Panc1 (cell line): ENCODE results near the gene ST8SIA1. TPM values are rescaled to one million over a fixed set of nuclear protein-coding genes. Genes with fewer than 3 reads are reported as not detected.

Experiments used
- ATAC-seq: fragments of 200-7000 bp; cut with Tn5 transposase; 2 replicates; pipeline ENCODE4 v1.9.1; 2020; ENCODE audit warnings: mild to moderate bottlenecking, moderate library complexity
- BruUV-seq: library from RNA; stranded (reverse); fragments of 400-500 nt; replicated peaks from 2 replicates; lab custom pipeline; 2021; lab: Mats Ljungman, UMichigan
- CTCF ChIA-PET: fragments of 300-600 bp; sonication (Branson Sonifier 250); formaldehyde crosslinking; loops from one replicate; lab custom pipeline; 2022; ENCODE audit warnings: antibody characterized with exemption; lab: Charles Lee
- POLR2A ChIA-PET: fragments of 300-600 bp; sonication (Branson Sonifier 250); formaldehyde crosslinking; loops from one replicate; lab custom pipeline; 2022; ENCODE audit warnings: antibody characterized with exemption; lab: Charles Lee
- DNase-seq: peaks from one replicate; pipeline ENCODE4 v3.0.0-alpha.2; 2010; ENCODE audit warnings: low read depth, low spot score
- H3K27ac ChIP-seq: 2 replicates; pipeline ENCODE4 v1.5.1; 2011; ENCODE audit warnings: mild to moderate bottlenecking, low read length, inconsistent platforms
- H3K27me3 ChIP-seq: fragments of 200-500 bp; sonication (Bioruptor generic); 2 replicates; pipeline ENCODE4 v1.6.0; 2014; ENCODE audit warnings: low read length, inconsistent platforms; ENCODE audit not compliant: control insufficient read depth, insufficient read depth
- H3K36me3 ChIP-seq: fragments of 200-500 bp; sonication (Bioruptor generic); 2 replicates; pipeline ENCODE4 v1.5.1; 2014; ENCODE audit warnings: inconsistent platforms, mild to moderate bottlenecking, low read length, moderate library complexity; ENCODE audit not compliant: control insufficient read depth, insufficient read depth
- H3K4me1 ChIP-seq: 2 replicates; pipeline ENCODE4 v1.5.1; 2011; ENCODE audit warnings: inconsistent platforms, mild to moderate bottlenecking, low read length, moderate library complexity; ENCODE audit not compliant: control insufficient read depth, insufficient read depth
- H3K4me3 ChIP-seq, 2 experiments: 2 replicates each; pipeline ENCODE4 v1.5.1; 2011 to 2012; ENCODE audit warnings: low read depth in 2 of 2, low read length in 2 of 2, mild to moderate bottlenecking in 2 of 2, inconsistent platforms in 1 of 2, moderate library complexity in 1 of 2
- H3K9me3 ChIP-seq: fragments of 200-500 bp; sonication (Bioruptor generic); 2 replicates; pipeline ENCODE4 v1.5.1; 2014; ENCODE audit warnings: low read depth, mild to moderate bottlenecking, inconsistent platforms, low read length, moderate library complexity; ENCODE audit not compliant: control insufficient read depth, insufficient read depth
- POLR2AphosphoS5 ChIP-seq: IDR thresholded peaks from 2 replicates; pipeline ENCODE4 v1.6.1; 2012; ENCODE audit warnings: mild to moderate bottlenecking, low read depth, low read length, moderate library complexity
- REST ChIP-seq, 2 experiments: IDR thresholded peaks; 2 replicates each; pipeline ENCODE4 v1.6.1; 2011 to 2012; ENCODE audit warnings: low read depth in 2 of 2, control low read depth in 1 of 2, low read length in 1 of 2, mild to moderate bottlenecking in 1 of 2, moderate library complexity in 1 of 2; ENCODE audit not compliant: insufficient read depth in 1 of 2
- SIN3A ChIP-seq: IDR thresholded peaks from 2 replicates; pipeline ENCODE4 v1.6.1; 2012; ENCODE audit warnings: low read depth, mild to moderate bottlenecking, low read length, moderate library complexity, borderline replicate concordance; ENCODE audit not compliant: insufficient read depth
- TCF7L2 ChIP-seq: IDR thresholded peaks from 2 replicates; pipeline ENCODE4 v1.6.1; 2011; ENCODE audit warnings: mild to moderate bottlenecking, low read depth, low read length, inconsistent platforms
- in situ Hi-C: cut with HindIII; loops from 2 replicates; pipeline ENCODE4 v1.10.0; 2016; ENCODE audit warnings: low sequenced_read_pairs, low pct_unique_long_range_greater_than_20kb
- intact Hi-C: fragments of 100-400 bp; cut with micrococcal nuclease; formaldehyde crosslinking; loops from one replicate; pipeline ENCODE4 v1.10.0; 2022; ENCODE audit not compliant: unreplicated experiment
- total RNA-seq: library from RNA; stranded (reverse); gene quantifications from one replicate; pipeline ENCODE4 v1.2.1, GENCODE V29; 2021; ENCODE audit not compliant: unreplicated experiment
- TF ChIP-seq, protein P1 (sequence below): fragments of 450-650 bp; IDR thresholded peaks from 2 replicates; pipeline ENCODE4 v1.5.1; 2017; ENCODE audit warnings: mild to moderate bottlenecking

Gene ST8SIA1
- total RNA-seq, 1 experiment from 2014 or later, result 0.13 TPM

DNA sequence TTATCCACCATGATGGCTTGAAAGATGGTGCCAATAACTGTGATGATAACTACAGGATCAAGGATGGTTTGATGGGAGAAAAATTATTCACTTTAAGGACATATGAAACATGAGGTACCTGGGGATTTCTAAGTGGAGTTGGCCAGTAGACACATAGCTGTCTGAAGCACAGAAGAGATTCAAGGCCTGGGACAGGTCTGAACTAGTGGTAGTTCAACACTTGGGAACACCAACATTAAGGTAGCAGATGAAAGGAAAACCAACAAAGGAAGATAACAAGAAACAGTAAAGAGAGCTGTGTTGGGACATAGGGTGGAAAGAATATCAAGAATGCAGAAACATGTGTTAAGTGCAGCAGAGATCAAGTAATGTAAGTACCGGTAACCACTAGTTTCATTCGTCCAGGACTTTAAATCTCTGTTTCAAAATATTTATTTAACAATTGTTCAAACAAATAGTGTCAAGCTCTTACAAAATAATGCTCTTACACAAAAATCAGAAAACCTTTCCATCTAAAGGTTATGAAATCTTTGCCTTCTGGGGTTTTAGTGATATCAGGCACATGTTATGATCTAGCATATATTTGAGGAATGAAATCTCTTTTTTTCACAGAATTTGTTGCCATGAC, 104.7 kb downstream of the ST8SIA1 start:
- Histone ChIP-seq H3K4me3 (no peak overlapping the region), H3K4me1 (no peaks in the 10 kb centered on the region), H3K9me3 (no peaks in the 10 kb centered on the region), H3K27me3 (no peaks in the 10 kb centered on the region), H3K36me3 (no peaks in the 10 kb centered on the region), H3K27ac (no peak overlapping the region)
- intact Hi-C loops, result no loop called here
- in situ Hi-C loops, result no loop called here
- no peak for ATAC-seq
- ChIA-PET CTCF (no interaction called here), POLR2A (no interaction called here)
- no peak for DNase-seq
- BruUV-seq, result no TSS peak
- no peak for TF ChIP-seq POLR2AphosphoS5
- TF ChIP-seq TCF7L2, result no peak

DNA sequence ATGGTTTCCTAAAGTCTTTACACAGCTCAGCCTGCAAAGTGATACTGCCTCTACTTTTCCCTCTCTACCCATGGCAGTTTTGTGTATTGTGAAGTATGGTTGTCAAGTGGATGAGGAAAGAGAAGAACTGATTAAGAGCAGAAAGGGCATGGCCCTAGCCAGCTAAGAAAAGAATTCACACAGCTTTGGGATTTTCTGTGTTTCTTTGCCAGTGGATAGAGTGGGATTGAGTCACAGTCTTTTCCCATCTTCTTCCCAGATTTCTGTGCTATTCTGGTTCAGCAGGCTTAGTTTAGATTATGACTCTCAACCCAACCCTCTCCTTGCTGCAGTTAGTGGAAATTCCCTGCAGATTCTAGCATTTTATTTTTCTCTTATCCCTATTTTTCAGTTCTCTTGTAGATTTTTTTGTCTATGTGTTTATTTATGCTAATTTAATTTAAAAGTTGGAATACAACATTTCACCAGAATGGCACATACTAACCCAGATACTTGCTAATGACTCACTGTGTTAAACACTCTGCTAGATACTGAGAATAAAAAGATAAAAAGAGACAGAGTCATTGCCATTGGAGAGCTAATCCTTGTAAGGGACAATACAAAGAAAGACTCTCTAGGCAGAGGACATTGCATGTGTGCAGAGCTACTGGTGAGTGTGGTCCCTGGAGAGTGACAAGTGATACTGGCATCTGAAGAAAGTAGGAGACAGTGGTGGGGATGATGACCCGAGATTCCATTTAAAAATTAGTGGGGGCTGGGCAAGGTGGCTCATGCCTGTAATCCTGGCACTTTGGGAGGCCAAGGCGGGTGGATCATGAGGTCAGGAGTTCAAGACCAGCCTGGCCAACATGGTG, 106.3 kb downstream of the ST8SIA1 start:
- ChIA-PET CTCF (no interaction called here), POLR2A (no interaction called here)
- Histone ChIP-seq H3K4me1 (no peaks in the 10 kb centered on the region), H3K27me3 (no peaks in the 10 kb centered on the region), H3K27ac (no peak overlapping the region), H3K4me3 (no peak overlapping the region), H3K9me3 (no peaks in the 10 kb centered on the region), H3K36me3 (no peaks in the 10 kb centered on the region)
- DNase-seq (no peak), ATAC-seq (no peak)
- in situ Hi-C loops, result no loop called here
- intact Hi-C loops, result no loop called here
- TF ChIP-seq, protein P1, sequence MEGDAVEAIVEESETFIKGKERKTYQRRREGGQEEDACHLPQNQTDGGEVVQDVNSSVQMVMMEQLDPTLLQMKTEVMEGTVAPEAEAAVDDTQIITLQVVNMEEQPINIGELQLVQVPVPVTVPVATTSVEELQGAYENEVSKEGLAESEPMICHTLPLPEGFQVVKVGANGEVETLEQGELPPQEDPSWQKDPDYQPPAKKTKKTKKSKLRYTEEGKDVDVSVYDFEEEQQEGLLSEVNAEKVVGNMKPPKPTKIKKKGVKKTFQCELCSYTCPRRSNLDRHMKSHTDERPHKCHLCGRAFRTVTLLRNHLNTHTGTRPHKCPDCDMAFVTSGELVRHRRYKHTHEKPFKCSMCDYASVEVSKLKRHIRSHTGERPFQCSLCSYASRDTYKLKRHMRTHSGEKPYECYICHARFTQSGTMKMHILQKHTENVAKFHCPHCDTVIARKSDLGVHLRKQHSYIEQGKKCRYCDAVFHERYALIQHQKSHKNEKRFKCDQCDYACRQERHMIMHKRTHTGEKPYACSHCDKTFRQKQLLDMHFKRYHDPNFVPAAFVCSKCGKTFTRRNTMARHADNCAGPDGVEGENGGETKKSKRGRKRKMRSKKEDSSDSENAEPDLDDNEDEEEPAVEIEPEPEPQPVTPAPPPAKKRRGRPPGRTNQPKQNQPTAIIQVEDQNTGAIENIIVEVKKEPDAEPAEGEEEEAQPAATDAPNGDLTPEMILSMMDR, result no peak
- no peak for TF ChIP-seq TCF7L2
- no peak for TF ChIP-seq SIN3A
- TF ChIP-seq REST (IDR thresholded peaks at IDR 0.05; ENCODE audit: insufficient read depth in 1 of 2, low read depth in 2 of 2, low read length in 1 of 2), result no peak
- TF ChIP-seq POLR2AphosphoS5, result no peak
- no TSS peak for BruUV-seq

- ChIA-PET CTCF (no interaction called here), POLR2A (no interaction called here)
- no peaks in the 10 kb centered on the region for H3K36me3 ChIP-seq
- H3K4me3 ChIP-seq, result no peak overlapping the region
- H3K9me3 ChIP-seq, result no peaks in the 10 kb centered on the region
- DNase-seq (no peak), ATAC-seq (no peak)
- no peaks in the 10 kb centered on the region for H3K4me1 ChIP-seq
- no peak overlapping the region for H3K27ac ChIP-seq
- in situ Hi-C loops, result no loop called here
- intact Hi-C loops, result no loop called here
- BruUV-seq, result no TSS peak
- no peak for TF ChIP-seq SIN3A
- TF ChIP-seq, protein P1, result no peak
- no peak for TF ChIP-seq TCF7L2
- no peak for TF ChIP-seq REST (IDR thresholded peaks at IDR 0.05; ENCODE audit: insufficient read depth in 1 of 2, low read depth in 2 of 2, low read length in 1 of 2)
- no peak for TF ChIP-seq POLR2AphosphoS5
- H3K27me3 ChIP-seq, result no peaks in the 10 kb centered on the region
These were observed 111.2 kb downstream of the ST8SIA1 start for GRCh38 chr12:22223356-22223755.
